Fibroblast of gingiva (primary cell): Measurements from ENCODE around the gene PLD5.
"Not testable (repeated sequence)": the region's sequence is repeated elsewhere in the genome, so short reads cannot be mapped to it uniquely, and the experiment has no call there.

ENCODE experiments used
- DNase-seq: peaks from one replicate; pipeline ENCODE4 v3.0.0-alpha.2; 2011; ENCODE audit warnings: low read depth

PLD5 gene

DNA sequence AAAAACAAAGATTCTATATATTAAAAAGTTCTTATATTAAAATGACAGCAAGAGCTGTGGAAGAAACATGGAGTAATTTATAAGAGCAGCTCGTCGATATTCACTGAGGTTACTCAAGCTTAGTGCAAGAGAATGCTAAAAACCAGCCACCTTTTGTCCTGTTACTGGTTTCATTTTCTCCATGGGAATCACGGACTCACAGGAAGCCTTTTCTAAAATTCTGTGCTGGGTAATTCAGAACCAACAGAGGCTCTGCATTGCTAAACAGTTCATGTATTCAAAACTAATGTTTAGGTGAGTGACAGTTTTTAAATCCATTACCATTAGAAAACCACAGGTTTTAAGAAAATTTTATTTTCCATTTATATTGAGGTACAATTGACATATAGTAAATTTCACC is 377.8 kb downstream of the PLD5 start:
- no peak for DNase-seq

DNA sequence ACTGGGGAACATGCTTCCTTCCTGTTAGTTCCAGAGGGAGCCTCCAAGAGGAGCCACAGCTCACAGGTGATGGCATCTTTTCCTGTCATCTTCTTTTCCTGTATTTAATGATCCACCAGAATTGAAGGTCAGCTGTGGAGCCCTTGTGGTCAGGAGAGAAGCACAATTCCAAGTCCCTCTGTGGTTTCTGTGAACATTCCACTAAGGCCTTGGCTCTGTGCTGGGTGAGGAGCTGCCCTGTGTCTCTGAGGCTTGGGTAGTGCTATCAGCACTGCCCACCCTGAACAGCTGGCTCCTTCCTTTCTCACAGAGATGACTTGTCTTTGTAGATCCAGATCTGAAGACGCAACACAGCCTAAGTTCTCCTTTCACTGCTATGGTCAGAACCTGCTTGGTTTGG is 383.7 kb downstream of the PLD5 start:
- DNase-seq = no peak

DNA sequence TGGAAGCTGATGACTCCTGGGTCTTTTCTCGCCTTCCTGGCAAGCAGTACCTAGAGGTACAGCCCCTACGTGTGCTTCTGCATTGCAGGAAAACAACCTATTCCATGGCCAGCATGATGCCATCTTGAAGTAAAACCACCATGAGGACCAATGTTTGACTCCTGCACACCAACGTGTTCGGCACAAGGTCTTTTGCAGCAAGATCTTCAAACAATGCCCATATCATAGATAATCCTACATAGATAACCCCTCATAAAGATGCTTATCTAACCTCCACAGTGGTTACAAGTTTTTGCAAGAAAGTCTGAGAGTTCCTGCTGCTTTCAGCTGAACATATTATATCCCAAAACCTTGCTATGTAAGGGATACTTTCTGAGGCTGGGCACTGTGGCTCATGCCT is 384.5 kb downstream of the PLD5 start:
- no peak for DNase-seq

DNA sequence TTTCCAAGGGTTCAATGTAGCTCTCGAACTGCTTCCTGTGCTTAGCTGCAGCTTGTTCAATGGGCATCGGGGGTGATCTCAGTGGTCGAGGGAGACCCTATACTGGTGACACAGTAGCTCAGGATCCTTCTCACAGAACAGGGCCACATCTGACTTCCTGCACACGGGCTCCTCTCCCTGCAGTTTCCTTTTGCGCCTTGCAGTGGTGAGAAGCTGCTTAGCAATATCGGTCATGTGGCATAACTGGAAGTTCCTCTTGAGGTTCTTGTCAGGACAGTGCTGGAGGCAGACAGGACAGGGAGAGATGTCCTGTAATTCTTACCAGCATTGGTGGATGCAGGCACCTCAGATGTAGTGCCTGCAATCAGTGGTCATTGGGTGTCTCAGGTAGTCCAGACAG is 385.1 kb downstream of the PLD5 start:
- no peak for DNase-seq

DNA sequence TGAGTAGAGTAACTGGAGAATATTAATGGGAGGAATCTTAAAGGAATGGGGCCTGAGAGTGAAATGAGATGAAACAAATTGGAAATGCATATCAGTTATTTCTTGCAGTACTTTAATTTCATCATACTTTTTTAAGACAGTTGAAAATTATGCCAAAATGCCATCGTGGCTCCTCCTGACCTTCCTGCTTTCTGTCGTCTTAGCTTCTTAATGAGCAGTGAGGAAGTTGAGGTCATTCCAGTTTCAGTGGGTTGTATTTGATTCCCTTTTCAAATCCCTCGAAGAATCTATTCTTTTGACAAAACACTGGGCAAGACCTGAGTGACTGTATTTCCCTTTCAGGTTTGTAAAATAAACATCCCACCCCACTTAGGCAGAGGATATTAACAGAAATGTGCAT is 390.7 kb downstream of the PLD5 start:
- no peak for DNase-seq

DNA sequence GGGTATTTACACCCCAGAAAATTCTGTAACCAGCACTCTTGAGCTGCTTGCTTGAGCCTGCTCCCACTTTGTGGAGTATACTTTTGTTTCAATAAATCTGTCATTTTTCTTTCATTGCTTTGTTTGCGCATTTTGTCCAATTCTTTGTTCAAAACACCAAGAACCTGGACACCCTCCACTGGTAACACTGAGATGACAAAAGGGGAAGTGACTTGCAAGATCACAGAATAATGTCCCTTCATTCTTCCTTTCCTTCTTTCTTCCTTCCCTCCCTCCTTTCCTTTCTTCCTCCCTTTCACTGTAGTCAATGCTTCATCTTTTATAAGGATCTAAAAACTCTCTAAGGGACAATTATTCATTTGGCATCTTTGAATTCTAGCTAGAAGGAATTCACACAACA is 391.1 kb downstream of the PLD5 start:
- no peak for DNase-seq

DNA sequence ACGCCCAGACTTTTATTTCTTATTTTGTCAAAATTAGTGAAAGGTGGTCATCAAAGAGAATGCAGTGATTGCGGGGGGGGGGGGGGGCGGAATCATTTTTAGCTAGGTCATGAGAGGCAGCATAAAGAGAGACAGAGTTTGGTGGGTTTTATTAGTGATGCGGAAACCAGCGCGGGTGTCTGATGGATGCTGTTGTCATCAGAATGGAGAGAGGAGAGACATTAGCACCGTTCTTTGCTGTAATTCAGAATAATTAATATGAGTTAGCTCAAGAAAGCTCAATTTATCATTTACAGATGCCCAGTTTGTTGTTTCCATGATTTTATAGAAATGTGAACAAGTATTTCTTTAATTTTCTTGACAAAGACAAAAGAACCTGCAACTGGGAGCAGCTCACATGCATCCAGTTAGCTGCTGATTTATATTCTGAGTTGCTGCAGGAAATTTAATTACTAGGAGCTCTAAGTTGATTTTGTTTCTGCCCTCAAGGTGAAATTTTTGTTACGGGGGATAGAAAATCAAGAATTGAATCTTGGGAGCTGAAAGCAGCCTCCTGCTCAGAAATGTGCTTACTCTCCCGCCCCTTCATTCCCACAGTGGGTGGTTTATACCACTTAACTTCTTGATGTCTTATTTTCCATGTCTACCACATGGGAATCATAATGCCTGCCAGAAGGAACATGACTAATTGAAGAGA is 392.2 kb downstream of the PLD5 start:
- DNase-seq = no peak

DNA sequence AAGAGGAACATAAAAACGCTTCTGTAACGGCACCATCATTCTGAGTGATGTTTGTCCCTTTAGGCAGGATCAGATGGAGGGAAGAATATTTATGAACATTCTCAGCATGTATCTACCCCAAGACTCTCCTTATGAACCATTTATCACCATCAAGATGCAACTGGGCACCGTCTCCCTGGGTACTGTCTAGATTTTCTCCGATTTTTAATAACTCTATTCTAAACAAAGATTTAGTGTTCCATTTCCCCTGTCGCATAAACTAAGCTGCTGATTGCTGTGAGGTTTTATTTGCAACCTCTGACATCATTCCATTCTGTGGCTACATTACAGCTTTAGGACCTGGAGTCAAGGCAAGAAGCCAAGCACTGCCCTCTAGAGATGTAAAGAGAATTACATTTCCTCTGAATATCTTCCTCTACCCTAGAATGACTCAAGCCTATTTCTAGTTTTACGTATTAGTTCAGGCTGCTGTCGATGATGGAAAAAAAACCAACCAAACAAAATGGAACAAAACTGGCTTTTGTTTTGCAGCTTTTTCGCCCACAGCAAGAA is 395.5 kb downstream of the PLD5 start:
- no peak for DNase-seq

DNA sequence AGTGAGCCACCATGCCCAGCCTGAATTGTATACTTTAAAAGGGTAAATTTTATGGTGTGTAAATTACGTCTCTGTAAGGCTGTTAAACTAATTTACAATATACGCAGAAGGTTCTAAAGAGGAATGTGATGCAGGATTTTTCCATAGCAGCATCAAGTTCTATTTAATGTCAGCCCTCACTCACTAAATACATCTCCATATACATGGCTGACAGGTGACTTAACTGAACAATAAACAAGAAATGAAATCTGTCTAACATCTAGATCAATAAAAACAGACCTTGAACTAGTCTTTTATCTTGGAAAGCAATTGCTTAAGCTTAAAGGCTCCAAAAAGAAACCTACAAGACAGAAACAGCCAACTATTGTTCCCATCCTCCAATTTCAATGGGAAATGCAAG is 404.1 kb downstream of the PLD5 start:
- no peak for DNase-seq

DNA sequence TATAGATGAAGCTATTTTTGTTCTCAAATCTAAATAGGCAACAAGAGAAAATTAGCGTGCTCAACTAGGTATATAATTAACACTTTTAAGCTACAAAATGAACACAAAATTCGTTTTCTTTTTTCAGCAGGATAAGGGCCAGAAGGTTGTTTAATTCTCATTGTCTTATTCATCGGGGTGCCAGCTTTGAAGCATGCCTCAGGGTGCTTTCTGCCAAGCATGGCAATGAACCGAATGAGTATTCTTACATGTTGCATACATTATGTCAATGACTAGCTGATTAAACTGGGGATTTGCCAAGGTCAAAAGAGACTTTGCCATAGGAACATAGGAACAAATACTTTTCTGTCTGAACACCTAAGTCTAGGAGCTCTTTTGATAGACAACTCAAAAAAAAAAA is 423.6 kb downstream of the PLD5 start:
- DNase-seq = no peak

DNA sequence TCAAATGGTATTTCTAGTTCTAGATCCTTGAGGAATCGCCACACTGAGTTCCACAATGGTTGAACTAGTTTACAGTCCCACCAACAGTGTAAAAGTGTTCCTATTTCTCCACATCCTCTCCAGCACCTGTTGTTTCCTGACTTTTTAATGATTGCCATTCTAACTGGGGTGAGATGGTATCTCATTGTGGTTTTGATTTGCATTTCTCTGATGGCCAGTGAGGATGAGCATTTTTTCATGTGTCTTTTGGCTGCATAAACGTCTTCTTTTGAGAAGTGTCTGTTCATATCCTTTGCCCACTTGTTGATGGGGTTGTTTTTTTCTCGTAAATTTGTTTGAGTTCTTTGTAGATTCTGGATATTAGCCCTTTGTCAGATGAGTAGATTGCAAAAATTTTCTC is 427.2 kb downstream of the PLD5 start:
- not testable (repeated sequence) for DNase-seq

DNA sequence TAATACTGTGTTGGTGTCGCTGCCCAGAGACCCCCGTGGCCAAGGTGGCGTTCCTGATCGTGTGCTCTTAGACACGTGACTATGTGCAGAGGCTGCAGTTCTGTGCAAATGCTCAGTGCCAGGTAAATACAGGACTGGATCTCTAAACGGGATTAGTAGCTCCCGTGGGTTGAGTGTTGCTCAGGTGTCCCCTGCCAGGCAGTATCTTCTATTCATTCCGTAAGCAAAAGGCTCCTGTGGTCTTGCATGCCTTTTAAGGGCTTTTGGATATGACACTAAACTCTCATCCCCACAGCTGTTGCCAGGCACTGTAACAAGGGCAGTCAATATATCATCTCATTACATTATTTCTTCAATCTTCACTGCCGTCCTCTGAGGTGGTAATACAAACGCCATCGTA is 431.4 kb downstream of the PLD5 start:
- no peak for DNase-seq

DNA sequence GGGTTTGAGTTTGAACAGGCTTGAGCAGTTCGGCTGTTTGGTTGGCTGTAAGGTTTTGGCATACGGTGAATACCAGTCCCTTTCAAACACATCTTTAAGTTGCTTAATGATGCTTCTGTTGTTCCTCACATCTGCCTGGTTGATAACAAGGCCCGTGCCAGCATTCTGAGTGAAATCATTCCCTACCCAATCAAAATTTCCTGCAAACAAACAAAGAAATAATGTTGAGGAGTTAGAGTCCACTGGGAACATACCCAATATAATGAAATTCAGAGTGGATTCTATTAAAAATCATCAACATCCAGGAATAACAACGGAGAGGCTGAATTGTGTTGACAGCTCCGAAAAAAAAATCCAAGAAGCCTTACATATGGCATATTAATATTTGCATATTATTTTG is 434.6 kb downstream of the PLD5 start:
- DNase-seq = no peak

DNA sequence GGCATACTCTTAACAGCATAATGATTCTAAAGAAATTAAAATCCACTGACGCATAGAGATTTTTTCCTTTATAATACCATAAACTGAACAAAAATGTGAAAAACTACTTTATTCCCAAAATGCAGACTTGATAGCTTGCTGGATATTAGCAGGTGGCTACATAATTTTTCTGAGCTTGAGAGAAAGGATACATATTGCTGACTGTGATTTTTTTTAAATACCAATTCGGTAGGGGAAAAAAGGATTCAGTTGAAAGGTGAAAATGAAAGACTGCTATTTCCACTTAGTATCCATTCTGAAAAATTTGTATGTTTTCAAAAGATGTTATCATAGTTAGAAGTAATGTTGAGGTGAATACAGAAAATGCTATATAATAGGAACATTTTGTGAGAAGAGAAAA is 435.6 kb downstream of the PLD5 start:
- DNase-seq = no peak

DNA sequence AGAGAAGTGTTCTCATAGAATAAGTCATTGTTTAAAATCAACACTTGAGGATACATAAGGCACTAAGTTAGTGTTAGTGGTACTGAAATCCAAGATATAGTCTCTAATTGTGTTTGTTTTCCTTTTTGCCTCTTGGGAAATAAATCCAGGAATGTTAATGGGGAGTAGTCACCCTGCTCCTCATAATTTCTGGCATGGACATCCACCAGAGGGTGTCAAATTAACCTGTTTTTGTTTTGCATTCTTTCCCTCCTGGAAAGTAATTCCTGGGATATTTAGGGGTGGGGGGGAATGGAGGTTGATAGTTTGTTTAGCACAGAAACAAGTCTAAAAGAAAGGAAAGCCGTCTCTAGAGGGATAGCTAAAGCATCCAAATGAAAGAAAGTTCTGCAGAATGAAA is 437.8 kb downstream of the PLD5 start:
- no peak for DNase-seq

DNA sequence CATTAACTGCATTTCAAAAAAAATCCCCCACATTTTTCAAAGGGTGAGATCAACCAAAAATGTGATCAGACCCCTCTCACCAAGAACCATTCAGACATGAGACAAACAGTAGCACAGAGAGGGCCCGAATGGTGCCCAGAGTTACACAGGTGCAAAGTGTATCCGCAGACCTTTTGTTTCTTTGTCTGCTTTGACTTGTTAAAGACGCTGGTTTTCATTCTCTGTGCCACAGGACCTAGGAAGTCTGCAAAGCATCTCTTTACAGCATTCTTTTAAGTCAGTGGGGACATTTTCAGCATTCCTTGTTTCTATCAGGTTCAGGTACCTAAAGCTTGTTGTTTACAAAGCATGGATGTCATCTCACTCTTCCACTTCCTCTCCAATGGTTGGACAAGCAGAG is 438.4 kb downstream of the PLD5 start:
- no peak for DNase-seq

DNA sequence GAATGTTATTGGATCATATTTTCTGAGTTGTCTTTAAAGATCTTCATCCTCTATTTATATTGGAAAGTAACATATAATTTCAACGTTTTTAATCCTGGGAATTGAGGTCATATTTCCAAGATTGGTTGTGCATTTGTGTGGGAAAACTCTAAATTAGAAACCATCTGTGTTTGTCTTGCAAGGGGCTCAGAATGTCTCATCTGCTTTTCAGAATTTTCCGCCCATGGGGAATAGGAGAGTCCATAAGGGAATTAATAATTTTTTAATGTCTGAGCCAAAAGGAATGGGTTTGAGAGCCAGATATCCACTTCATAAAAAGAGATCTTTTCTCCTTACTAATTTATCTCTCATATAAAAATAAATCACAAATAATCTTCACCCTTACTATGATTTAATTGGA is 440.8 kb downstream of the PLD5 start:
- DNase-seq = no peak

DNA sequence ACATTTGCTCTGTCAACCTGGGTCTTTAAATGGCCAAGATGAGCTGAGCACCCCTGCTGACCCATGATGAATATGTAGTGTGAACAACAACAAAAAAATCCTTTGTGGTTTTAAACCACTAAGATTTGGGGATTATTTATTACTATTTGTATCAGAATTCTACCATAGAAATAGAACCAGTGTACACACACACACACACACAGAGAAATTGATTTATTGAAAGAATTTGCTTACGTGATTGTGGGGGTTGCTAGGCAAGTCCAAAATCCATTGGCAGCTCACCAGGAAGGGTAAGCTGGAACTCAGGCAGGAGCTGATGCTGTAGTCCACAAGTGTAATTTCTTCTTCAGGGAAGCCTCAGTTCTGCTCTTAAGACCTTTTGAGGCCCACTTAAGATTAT is 443.1 kb downstream of the PLD5 start:
- no peak for DNase-seq

DNA sequence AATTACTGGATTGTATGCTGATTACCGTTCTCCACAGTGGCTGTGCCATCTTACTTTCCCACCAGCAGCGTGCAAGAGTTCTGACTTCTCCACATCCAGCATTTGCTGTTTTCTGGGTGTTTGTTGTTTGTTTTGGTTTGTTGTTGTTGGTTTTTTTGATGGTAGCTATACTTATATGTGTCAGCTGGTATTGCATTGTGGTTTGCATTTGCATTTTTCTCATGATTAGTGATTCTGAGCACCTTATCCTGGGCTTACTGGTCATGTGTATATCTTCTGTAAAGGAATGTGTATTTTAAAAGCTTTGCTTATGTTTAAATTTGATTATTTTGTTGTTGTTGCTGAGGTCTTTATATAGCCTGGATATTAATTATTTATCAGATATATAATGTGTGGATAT is 458.7 kb downstream of the PLD5 start:
- no peak for DNase-seq

DNA sequence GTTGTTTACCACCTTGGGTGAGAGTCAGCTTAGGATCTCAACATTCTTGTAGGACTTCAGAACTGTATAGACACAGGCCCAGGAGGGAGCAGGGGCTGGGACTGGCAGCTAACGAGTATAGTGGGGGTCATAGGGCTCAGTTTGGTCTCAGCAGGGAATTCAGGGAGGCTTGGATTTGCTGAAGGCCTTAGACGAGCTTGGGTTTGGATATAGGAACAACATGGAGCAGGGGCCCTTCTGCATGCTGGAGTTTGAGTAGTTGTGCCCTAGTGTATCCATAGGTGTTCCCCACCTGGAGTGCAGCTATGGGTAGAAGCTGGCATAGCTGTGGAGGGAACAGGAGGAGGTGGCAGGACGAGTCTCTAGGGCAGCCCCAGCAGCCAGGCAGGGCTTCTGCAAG is 462.2 kb downstream of the PLD5 start:
- no peak for DNase-seq

DNA sequence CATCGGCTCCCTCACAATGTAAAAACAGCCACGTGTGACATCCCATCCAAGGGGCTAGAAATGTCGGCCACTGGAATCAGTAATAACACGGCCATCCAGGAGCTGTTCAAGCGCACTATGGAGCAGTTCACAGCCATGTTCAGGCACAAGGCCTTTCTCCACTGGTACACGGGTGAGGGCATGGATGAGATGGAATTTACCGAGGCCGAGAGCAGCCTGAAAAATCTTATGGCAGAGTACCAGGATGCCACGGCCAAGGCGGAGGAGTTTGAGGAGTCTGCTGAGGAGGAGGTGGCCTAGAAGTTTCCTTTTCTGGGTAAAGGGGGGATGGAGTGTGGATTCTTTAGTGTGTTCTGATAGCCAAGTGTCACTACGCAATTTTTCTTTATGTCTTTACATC is 464.5 kb downstream of the PLD5 start:
- no peak for DNase-seq

DNA sequence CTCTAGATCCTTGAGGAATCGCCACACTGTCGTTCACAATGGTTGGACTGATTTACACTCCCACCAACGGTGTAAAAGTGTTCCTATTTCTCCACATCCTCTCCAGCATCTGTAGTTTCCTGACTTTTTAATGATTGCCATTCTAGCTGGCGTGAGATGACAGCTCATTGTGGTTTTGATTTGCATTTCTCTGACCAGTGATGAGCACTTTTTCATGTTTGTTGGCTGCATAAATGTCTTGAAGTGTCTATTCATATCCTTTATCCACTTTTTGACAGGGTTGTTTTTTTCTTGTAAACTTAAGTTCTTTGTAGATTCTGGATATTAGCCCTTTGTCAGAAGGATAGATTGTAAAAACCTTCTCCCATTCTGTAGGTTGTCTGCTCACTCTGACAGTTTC is 465.9 kb downstream of the PLD5 start:
- DNase-seq = not testable (repeated sequence)

DNA sequence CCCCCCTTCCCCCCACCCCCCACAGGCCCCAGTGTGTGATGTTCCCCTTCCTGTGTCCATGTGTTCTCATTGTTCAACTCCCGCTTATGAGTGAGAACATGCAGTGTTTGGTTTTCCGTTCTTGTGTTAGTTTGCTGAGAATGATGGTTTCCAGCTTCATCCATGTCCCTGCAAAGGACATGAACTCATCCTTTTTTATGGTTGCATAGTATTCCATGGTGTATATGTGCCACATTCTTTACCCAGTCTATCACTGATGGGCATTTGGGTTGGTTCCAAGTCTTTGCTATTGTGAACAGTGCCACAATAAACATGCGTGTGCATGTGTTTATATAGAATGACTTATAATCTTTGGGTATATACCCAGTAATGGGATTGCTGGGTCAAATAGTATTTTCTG is 466.3 kb downstream of the PLD5 start:
- DNase-seq = not testable (repeated sequence)

DNA sequence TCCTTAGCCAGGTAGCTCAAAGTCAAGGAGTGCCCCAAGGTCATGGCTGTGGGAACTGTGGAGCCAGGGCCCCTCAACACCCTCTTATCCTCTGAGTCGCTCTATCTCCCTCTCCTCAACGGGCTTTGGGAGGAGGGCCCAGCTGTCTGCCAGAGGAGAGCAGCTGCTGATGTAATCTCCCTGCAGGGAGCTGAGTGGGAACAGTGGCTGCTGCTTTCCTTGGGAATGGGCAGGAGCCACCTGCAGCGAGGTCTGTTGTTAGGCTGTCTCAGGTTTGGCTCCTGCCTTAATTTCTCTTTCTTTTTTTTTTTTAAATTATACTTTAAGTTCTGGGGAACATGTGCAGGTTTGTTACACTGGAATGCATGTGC is 466.8 kb downstream of the PLD5 start:
- no peak for DNase-seq
